ENCODE measurements around the gene B3GALT5.

B3GALT5 gene

DNA sequence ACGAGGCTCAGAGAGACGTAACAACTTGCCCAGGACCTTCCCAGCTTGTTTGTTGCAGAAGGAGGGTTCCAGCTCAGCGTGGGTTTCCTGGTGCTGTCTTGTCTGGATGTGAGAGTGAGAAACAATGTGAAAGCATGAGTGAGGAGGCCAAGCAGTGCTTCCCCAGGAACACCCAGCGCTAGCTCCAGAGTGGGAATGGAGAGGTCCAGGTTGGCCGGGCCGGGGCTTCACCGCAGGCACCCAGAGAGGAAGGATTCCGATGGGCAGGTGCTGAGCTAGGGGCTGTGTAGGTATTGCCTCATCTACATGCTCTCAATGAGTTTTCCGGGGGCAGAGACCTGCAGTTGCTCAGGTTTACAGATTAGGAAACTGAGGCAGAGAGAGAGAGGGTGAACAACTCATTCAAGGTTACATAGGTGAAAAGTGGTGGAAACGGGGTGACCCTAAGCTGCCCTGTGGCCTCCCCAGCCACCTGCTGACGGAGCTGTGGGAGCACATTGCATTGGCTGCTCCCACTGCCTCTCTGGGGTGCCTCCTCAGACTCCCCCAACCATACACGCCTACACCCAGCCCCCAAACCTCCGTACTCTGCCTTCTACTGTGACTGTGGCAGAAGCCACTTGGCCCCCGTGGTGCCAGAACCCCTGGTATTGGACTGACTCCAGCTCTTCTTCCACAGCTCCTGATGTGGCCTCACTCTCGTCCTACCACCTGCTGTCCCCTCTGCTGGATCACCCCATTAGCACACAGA lies 51.2 kb downstream of the B3GALT5 start:
- FAIRE-seq (no peak), DNase-seq (ENCODE audit: insufficient read length, low spot score) (no peak)

GRCh38 chr21:39664586-39664985 lies 51.8 kb downstream of the B3GALT5 start:
- DNase-seq (ENCODE audit: insufficient read length, low spot score) (no peak), FAIRE-seq (no peak)

GRCh38 chr21:39666026-39666425 lies 53.3 kb downstream of the B3GALT5 start:
- FAIRE-seq (no peak), DNase-seq (ENCODE audit: insufficient read length, low spot score) (no peak)

- FAIRE-seq (no peak), DNase-seq (ENCODE audit: insufficient read length, low spot score) (no peak)
These were observed 54.1 kb downstream of the B3GALT5 start for GRCh38 chr21:39666681-39667315.

DNA sequence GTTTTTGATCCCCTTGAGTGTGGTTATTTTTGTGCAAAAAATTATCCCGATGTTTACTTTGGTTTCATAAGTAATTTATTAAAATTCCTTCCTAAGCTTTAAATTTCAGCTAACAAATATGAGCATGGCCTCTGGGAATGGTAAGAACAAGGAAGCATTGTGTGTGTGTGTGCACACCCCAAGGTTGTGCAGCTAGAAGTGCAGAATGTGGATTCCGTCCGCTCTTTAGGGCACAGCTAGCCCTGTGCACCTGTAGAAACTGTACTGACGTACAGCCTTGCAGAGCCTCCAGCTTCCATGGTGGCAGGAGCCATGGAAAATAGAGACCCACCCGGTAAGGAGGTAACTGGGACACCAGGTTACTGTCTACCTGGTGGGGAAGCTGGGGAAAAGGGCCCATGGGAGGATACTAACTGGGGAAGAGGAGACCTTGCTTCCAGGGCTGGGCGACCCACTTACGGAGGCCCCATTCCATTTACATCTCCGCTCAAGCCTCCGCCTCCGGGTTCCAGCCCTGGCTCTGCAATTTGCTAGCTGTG lies 54.7 kb downstream of the B3GALT5 start:
- DNase-seq (ENCODE audit: insufficient read length, low spot score) (no peak), FAIRE-seq (no peak)

GRCh38 chr21:39668369-39668768 lies 55.6 kb downstream of the B3GALT5 start:
- no peak for DNase-seq (ENCODE audit: insufficient read length, low spot score)
- FAIRE-seq: no peak

- FAIRE-seq: no peak
- DNase-seq (ENCODE audit: insufficient read length, low spot score): no peak
These were observed 56.7 kb downstream of the B3GALT5 start for GRCh38 chr21:39669485-39669884.

GRCh38 chr21:39669976-39670661 lies 57.4 kb downstream of the B3GALT5 start:
- DNase-seq (ENCODE audit: insufficient read length, low spot score) (no peak), FAIRE-seq (no peak)

DNA sequence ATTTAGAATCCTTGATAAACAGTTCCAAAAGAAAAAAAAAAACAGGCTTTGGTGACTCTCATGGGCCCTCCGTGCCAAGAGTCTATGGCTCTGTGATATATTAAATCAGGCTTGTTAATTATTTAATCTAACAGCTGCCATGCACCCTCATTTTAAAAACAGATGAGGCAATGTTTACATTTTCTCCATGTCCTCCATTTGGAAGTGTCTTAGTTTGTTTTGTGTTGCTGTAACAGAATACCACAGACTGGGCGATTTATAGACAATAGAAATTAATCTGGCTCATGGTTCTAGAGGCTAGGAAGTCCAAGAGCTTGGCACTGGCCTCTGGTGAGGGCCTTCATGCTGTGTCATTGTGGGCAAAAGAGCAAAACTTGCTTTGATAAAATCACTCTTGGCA lies 58.0 kb downstream of the B3GALT5 start:
- no peak for FAIRE-seq
- DNase-seq (ENCODE audit: insufficient read length, low spot score): no peak

DNA sequence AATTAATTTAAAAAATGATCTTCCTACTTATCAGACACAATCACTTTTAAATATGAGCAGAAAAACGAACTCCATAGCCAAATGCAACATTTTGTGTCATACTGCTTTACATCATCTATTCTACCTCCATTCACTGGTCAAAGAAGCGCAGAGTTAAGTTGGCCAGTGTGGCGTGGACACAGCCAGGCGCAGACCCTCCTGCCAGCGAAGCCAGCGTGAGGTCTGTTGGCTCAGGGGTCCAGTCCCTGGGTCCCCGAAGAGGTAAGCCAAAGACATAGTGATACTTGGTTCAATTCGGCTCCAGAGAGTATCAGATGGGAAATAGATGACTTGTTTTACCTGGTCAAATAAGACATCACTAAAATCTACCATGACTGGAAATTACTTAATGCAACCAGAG lies 59.2 kb downstream of the B3GALT5 start:
- DNase-seq (ENCODE audit: insufficient read length, low spot score): no peak
- FAIRE-seq: no peak

DNA sequence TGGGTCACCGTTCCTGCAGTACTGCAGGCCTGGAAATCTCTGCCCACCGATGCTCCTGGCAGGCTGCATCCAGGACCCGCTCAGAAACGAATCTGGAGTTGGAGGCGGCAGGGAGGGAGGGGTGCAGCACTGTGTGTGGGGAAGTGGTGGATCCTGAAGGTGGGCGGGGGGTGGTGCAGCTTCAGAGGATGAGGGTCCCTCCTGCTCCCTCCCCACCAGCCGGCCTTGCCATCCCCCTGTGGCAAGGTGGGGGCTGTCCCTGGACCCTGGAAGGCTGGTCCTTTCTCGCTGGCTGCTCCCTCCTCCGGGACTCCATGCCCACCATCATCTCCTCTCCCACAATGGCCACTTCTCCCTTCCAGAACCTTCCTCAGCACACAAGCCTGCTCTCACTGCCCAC lies 60.4 kb downstream of the B3GALT5 start:
- no peak for DNase-seq (ENCODE audit: insufficient read length, low spot score)
- no peak for FAIRE-seq

DNA sequence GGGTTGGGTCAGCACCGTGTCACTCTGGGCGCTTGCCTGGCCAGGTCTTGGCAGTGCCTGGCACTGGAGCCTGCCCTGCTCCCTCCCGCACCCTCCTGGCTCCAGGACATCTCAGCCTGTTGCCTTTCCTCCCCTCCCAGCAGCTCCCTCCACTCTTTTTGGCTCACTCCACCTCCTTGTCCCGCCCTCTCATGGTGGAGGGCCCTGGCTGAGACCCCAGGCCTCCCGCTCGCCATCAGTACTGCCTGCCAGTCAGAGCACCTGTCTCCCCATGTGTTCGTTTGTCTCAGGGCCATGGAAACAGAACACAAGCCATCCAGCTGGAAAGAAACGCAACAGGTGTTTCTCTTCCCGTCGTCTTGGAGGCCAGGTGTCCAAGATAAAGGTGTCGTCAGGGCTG lies 61.0 kb downstream of the B3GALT5 start:
- FAIRE-seq (no peak), DNase-seq (ENCODE audit: insufficient read length, low spot score) (no peak)

- no peak for DNase-seq (ENCODE audit: insufficient read length, low spot score)
These were observed 62.1 kb downstream of the B3GALT5 start for GRCh38 chr21:39674801-39675200.

DNA sequence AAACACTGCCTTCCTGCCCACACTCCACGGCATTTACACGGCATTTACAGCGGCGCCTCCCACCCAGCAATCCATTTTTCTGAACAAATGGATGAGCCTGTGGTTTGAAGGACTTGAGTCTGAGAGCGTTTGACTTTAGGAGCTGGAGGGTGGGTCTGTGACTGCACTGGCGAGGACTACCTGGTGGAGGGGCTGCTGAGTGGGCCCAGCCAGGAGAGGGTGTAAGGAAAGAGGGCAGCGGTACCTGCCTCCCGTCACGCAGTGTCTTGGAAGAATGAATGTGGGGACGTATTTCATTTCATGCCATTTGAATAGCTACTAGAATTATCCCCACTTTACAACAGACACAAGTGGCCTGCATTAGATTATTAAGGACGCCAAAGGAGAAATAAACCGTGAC lies 62.9 kb downstream of the B3GALT5 start:
- no peak for FAIRE-seq
- no peak for DNase-seq (ENCODE audit: insufficient read length, low spot score)

More at GRCh38 chr21:39674801-39675200, 62.1 kb downstream of the B3GALT5 start:
- FAIRE-seq: no peak

- no peak for DNase-seq (ENCODE audit: insufficient read length, low spot score)
- no peak for FAIRE-seq
These were observed 63.4 kb downstream of the B3GALT5 start for GRCh38 chr21:39675993-39676661.

DNA sequence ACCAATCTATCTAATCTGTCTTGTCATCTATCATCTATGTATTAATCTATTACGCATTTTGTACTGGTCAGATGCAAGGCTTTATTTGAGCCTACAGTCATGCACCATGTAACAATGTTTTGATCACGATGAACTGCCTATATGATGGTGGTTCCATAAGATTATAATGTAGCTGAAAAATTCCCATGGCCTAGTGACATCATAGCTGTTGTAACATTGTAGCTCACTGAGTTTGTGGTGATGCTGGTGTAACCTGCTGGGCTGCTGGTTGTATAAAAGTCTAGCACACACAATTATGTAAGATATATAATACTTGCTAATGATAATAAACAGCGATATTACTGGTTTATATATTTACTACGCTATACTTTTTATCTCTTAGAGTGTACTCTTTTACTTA lies 67.5 kb downstream of the B3GALT5 start:
- FAIRE-seq (no peak), DNase-seq (ENCODE audit: insufficient read length, low spot score) (no peak)

- FAIRE-seq (no peak), DNase-seq (ENCODE audit: insufficient read length, low spot score) (no peak)
These were observed 68.5 kb downstream of the B3GALT5 start for GRCh38 chr21:39681257-39681656.

DNA sequence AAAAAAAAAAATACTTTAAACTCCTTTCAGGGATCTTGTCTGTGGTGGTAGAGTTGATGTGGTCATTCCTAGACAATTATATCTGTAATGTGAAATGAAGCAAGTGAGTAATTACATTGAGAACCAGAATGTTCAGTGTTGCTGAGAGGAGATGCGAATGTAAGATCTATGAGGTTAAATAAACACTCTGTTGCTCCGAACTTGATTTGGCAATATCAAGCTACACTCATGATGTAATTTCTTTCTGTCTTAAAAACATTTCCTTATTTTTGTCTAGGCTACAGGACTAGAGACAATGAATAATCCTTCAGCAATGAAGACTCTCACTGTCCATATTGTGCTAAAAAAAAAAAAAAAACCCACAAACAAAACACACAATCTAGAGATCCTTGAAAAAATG lies 69.1 kb downstream of the B3GALT5 start:
- DNase-seq (ENCODE audit: insufficient read length, low spot score) (no peak), FAIRE-seq (no peak)

- no peak for FAIRE-seq
- DNase-seq (ENCODE audit: insufficient read length, low spot score): no peak
These were observed 72.5 kb downstream of the B3GALT5 start for GRCh38 chr21:39685236-39685635.

GRCh38 chr21:39685991-39686390 lies 73.3 kb downstream of the B3GALT5 start:
- DNase-seq (ENCODE audit: insufficient read length, low spot score): no peak
- FAIRE-seq: no peak

Data from HTR-8/SVneo (cell line).